GM19238 (cell line): Measurements from ENCODE around the gene DDX11.
"Not testable (repeated sequence)": the region's sequence is repeated elsewhere in the genome, so short reads cannot be mapped to it uniquely, and the experiment has no call there.

ENCODE experiments used
- DNase-seq: peaks from one replicate; pipeline ENCODE4 v3.0.0; 2011; ENCODE audit warnings: low spot score; ENCODE audit not compliant: insufficient read length

Gene DDX11

GRCh38 chr12:31066196-31066595 lies 7.5 kb upstream of the DDX11 start:
- DNase-seq: not testable (repeated sequence)

- not testable (repeated sequence) for DNase-seq
These were observed 6.0 kb upstream of the DDX11 start for GRCh38 chr12:31067656-31068055.

- not testable (repeated sequence) for DNase-seq
These were observed 2.5 kb upstream of the DDX11 start for GRCh38 chr12:31070971-31071740.

GRCh38 chr12:31072962-31073361 lies 698 bp upstream of the DDX11 start:
- DNase-seq: not testable (repeated sequence)

- DNase-seq: not testable (repeated sequence)
These were observed 744 bp downstream of the DDX11 start for GRCh38 chr12:31074333-31074874.

- DNase-seq: not testable (repeated sequence)
These were observed 2.5 kb downstream of the DDX11 start for GRCh38 chr12:31076150-31076549.

GRCh38 chr12:31077095-31077494 lies 3.4 kb downstream of the DDX11 start:
- DNase-seq: not testable (repeated sequence)

- not testable (repeated sequence) for DNase-seq
These were observed 4.3 kb downstream of the DDX11 start for GRCh38 chr12:31077998-31078397.

- not testable (repeated sequence) for DNase-seq
These were observed 5.8 kb downstream of the DDX11 start for GRCh38 chr12:31079421-31079820.

- not testable (repeated sequence) for DNase-seq
These were observed 6.6 kb downstream of the DDX11 start for GRCh38 chr12:31080221-31080620.

GRCh38 chr12:31081274-31081673 lies 7.6 kb downstream of the DDX11 start:
- not testable (repeated sequence) for DNase-seq

GRCh38 chr12:31084241-31084640 lies 10.6 kb downstream of the DDX11 start:
- DNase-seq: not testable (repeated sequence)

GRCh38 chr12:31086032-31086431 lies 12.4 kb downstream of the DDX11 start:
- DNase-seq: not testable (repeated sequence)

- DNase-seq: not testable (repeated sequence)
These were observed 13.8 kb downstream of the DDX11 start for GRCh38 chr12:31087486-31087885.

- DNase-seq: not testable (repeated sequence)
These were observed 14.3 kb downstream of the DDX11 start for GRCh38 chr12:31087956-31088355.

GRCh38 chr12:31089072-31089471 lies 15.4 kb downstream of the DDX11 start:
- no peak for DNase-seq

GRCh38 chr12:31091629-31092028 lies 18.0 kb downstream of the DDX11 start:
- not testable (repeated sequence) for DNase-seq

- not testable (repeated sequence) for DNase-seq
These were observed 19.1 kb downstream of the DDX11 start for GRCh38 chr12:31092718-31093117.

- DNase-seq: not testable (repeated sequence)
These were observed 21.6 kb downstream of the DDX11 start for GRCh38 chr12:31095080-31095860.

- not testable (repeated sequence) for DNase-seq
These were observed 22.8 kb downstream of the DDX11 start for GRCh38 chr12:31096251-31097065.

- DNase-seq: not testable (repeated sequence)
These were observed 24.2 kb downstream of the DDX11 start for GRCh38 chr12:31097819-31098218.
